GM19328 (cell line): ENCODE measurements around the gene IL1R2.

Experiments
- ATAC-seq: cut with Tn5 transposase; IDR thresholded peaks from one replicate; pipeline ENCODE4 v1.9.1; 2021; ENCODE audit warnings: mild to moderate bottlenecking, moderate library complexity; ENCODE audit not compliant: unreplicated experiment

Gene IL1R2

GRCh38 chr2:102037681-102038080 lies 45.9 kb downstream of the IL1R2 start:
- no peak for ATAC-seq

- no peak for ATAC-seq
These were observed 48.5 kb downstream of the IL1R2 start for GRCh38 chr2:102040229-102040628.

- ATAC-seq: no peak
These were observed 49.6 kb downstream of the IL1R2 start for GRCh38 chr2:102041351-102041750.

- no peak for ATAC-seq
These were observed 50.7 kb downstream of the IL1R2 start for GRCh38 chr2:102042196-102043081.

GRCh38 chr2:102043560-102043959 lies 51.8 kb downstream of the IL1R2 start:
- no peak for ATAC-seq

GRCh38 chr2:102044235-102044896 lies 52.6 kb downstream of the IL1R2 start:
- ATAC-seq: no peak

- ATAC-seq: no peak
These were observed 53.3 kb downstream of the IL1R2 start for GRCh38 chr2:102044967-102045489.

GRCh38 chr2:102045697-102046096 lies 53.9 kb downstream of the IL1R2 start:
- no peak for ATAC-seq

- no peak for ATAC-seq
These were observed 54.6 kb downstream of the IL1R2 start for GRCh38 chr2:102046135-102046986.

- ATAC-seq: no peak
These were observed 56.7 kb downstream of the IL1R2 start for GRCh38 chr2:102048465-102048864.

- no peak for ATAC-seq
These were observed 58.1 kb downstream of the IL1R2 start for GRCh38 chr2:102049756-102050443.

GRCh38 chr2:102050854-102051391 lies 59.2 kb downstream of the IL1R2 start:
- no peak for ATAC-seq

- no peak for ATAC-seq
These were observed 60.0 kb downstream of the IL1R2 start for GRCh38 chr2:102051692-102052277.

GRCh38 chr2:102052365-102052764 lies 60.6 kb downstream of the IL1R2 start:
- ATAC-seq: no peak

GRCh38 chr2:102053096-102053495 lies 61.3 kb downstream of the IL1R2 start:
- ATAC-seq: no peak

GRCh38 chr2:102055346-102055990 lies 63.7 kb downstream of the IL1R2 start:
- ATAC-seq: no peak

GRCh38 chr2:102056079-102056581 lies 64.4 kb downstream of the IL1R2 start:
- no peak for ATAC-seq

- no peak for ATAC-seq
These were observed 65.9 kb downstream of the IL1R2 start for GRCh38 chr2:102057502-102058292.
